ENCODE results near the gene KIAA1217. TPM values are rescaled to one million over a fixed set of nuclear protein-coding genes. Genes with fewer than 3 reads are reported as not detected.

KIAA1217 gene
- total RNA-seq, 1 donor from 2014 or later, result 121 TPM

- no peak overlapping the region for H3K27ac Mint-ChIP-seq
- peaks cover 37% of the 10 kb centered on the region for H3K4me1 Mint-ChIP-seq (ENCODE audit: low read depth)
- TF ChIP-seq, protein P1, sequence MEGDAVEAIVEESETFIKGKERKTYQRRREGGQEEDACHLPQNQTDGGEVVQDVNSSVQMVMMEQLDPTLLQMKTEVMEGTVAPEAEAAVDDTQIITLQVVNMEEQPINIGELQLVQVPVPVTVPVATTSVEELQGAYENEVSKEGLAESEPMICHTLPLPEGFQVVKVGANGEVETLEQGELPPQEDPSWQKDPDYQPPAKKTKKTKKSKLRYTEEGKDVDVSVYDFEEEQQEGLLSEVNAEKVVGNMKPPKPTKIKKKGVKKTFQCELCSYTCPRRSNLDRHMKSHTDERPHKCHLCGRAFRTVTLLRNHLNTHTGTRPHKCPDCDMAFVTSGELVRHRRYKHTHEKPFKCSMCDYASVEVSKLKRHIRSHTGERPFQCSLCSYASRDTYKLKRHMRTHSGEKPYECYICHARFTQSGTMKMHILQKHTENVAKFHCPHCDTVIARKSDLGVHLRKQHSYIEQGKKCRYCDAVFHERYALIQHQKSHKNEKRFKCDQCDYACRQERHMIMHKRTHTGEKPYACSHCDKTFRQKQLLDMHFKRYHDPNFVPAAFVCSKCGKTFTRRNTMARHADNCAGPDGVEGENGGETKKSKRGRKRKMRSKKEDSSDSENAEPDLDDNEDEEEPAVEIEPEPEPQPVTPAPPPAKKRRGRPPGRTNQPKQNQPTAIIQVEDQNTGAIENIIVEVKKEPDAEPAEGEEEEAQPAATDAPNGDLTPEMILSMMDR (IDR thresholded peaks at IDR 0.05; ENCODE audit: unreplicated experiment), result no peak
- H3K4me3 Mint-ChIP-seq (ENCODE audit: low read depth), result no peak overlapping the region
- H3K27me3 Mint-ChIP-seq, result no peaks in the 10 kb centered on the region
- DNase-seq (ENCODE audit: low spot score, unreplicated experiment), result no peak
- H3K36me3 Mint-ChIP-seq (ENCODE audit: insufficient read depth), result peaks cover 2% of the 10 kb centered on the region
- H3K9me3 Mint-ChIP-seq (ENCODE audit: low read depth), result no peaks in the 10 kb centered on the region
Observed at GRCh38 chr10:24234784-24235183, 25.8 kb downstream of the KIAA1217 start.

GRCh38 chr10:24235471-24235870 lies 26.5 kb downstream of the KIAA1217 start:
- no peak for DNase-seq (ENCODE audit: low spot score, unreplicated experiment)
- H3K9me3 Mint-ChIP-seq (ENCODE audit: low read depth), result no peaks in the 10 kb centered on the region
- no peaks in the 10 kb centered on the region for H3K27me3 Mint-ChIP-seq
- TF ChIP-seq, protein P1 (IDR thresholded peaks at IDR 0.05; ENCODE audit: unreplicated experiment), result no peak
- peaks cover 2% of the 10 kb centered on the region for H3K36me3 Mint-ChIP-seq (ENCODE audit: insufficient read depth)
- H3K27ac Mint-ChIP-seq, result no peak overlapping the region
- H3K4me3 Mint-ChIP-seq (ENCODE audit: low read depth), result no peak overlapping the region
- peaks cover 40% of the 10 kb centered on the region for H3K4me1 Mint-ChIP-seq (ENCODE audit: low read depth)

DNA sequence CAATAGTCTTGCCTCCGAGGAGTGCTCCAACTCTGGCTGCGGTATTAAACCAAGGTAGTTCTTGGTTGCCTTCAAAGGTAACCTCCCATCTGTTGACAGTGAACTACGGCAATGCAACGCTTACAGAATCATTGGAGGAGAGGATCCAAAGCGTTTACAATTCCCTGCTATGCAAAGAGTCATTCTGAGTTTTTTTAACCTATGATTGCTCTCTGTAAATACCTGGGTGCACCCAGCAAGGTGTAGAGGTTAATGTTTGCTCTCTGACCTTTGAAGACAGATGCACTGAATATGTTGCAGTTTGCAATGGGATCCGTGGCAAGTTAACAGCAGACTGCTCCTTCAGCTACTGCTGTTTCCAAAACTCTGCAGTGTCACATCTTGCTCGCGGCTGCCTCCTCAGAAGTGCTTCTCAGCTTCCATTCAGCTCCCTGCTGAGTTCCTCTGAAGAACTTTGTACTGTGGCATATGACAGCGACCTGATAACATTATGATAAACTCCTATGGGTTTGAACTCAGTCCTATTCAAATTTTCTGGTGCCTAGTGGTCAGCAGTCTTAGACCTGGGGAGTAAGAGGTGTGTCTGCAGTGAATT lies 29.0 kb downstream of the KIAA1217 start:
- Mint-ChIP-seq H3K27me3 (no peaks in the 10 kb centered on the region), H3K4me1 (ENCODE audit: low read depth) (peaks cover 55% of the 10 kb centered on the region), H3K4me3 (ENCODE audit: low read depth) (peak overlapping the region; percentile 84), H3K36me3 (ENCODE audit: insufficient read depth) (peaks cover 3% of the 10 kb centered on the region), H3K9me3 (ENCODE audit: low read depth) (no peaks in the 10 kb centered on the region), H3K27ac (peak overlapping the region; percentile 98)
- DNase-seq (ENCODE audit: low spot score, unreplicated experiment), result no peak
- TF ChIP-seq, protein P1 (IDR thresholded peaks at IDR 0.05; ENCODE audit: unreplicated experiment), result no peak

DNA sequence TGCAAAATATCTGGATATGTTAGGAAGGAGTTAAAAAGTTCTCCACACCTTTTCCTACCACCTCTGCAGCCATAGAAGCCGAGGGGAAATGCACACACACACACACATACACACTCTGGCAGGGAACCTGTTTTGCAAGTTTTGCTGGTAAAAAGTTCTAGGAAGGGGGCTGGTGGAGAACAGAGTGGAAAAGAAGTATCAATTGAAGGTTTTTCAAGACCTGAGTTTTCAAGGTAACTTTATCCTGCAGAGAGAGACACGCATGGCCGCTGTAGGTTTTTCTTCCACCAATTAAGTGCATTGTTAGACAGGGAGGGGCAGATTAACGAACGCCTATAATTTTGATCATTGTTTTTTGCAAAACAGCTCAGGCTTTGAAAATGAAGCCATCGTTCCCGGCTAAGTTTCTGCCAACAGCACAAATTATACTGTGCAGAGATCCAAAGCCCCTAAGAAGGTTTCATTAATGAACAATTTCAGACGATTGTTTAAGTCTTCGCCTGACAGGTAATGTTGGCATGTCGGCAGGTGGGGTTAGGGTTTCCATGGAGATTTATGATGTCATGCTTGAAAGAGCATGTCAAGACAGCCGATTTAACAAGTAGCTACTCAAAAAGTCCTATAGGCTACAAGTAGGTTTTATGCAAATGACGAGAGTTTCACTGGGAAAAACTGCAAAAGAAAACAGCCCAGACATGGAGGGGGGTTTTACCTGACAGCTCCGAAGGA lies 29.7 kb downstream of the KIAA1217 start:
- Mint-ChIP-seq H3K36me3 (ENCODE audit: insufficient read depth) (peaks cover 3% of the 10 kb centered on the region), H3K27ac (peak overlapping the region; percentile 98), H3K9me3 (ENCODE audit: low read depth) (no peaks in the 10 kb centered on the region), H3K27me3 (no peaks in the 10 kb centered on the region), H3K4me1 (ENCODE audit: low read depth) (peaks cover 59% of the 10 kb centered on the region), H3K4me3 (ENCODE audit: low read depth) (peak overlapping the region; percentile 84)
- TF ChIP-seq, protein P1 (IDR thresholded peaks at IDR 0.05; ENCODE audit: unreplicated experiment), result no peak
- DNase-seq (ENCODE audit: low spot score, unreplicated experiment), result peak; percentile 68

DNA sequence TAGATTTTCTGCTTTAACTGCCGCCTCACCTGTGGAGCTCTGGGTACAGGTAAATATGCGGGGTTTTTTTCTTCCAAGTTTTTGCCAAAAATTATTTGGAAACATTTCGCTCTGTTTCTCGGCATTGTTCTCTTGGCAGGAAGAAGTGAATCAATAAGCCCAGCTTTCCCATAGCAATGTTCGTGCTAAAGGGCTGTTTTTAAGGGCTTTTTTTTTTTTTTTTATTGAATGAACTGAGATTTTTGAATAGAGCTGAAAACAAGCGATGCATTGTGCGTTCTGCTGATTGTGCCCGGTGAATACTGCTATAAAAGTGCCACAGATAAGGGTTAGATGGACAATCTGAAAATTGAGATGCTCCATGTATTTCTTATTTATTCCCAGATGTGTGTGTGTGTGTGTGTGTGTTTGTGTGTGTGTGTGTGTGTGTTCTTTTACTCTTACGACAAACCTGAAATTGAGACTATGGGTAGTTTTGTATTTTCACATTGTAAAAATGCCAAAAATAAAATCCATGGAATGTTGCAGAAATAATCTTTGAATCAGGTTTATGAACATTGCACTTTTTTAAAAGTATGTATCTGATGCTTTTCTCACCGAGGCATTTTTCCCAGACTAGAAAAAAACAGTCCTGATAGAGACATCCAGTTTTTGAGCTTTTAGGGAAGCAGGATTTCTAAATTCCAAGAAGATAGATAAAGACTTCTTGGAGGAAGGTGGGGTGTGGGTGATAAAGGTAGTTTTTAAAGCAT lies 30.5 kb downstream of the KIAA1217 start:
- Mint-ChIP-seq H3K36me3 (ENCODE audit: insufficient read depth) (peaks cover 3% of the 10 kb centered on the region), H3K4me3 (ENCODE audit: low read depth) (peak overlapping the region; percentile 84), H3K27me3 (no peaks in the 10 kb centered on the region), H3K27ac (peak overlapping the region; percentile 98), H3K9me3 (ENCODE audit: low read depth) (no peaks in the 10 kb centered on the region), H3K4me1 (ENCODE audit: low read depth) (peaks cover 59% of the 10 kb centered on the region)
- TF ChIP-seq, protein P1 (IDR thresholded peaks at IDR 0.05; ENCODE audit: unreplicated experiment), result no peak
- DNase-seq (ENCODE audit: low spot score, unreplicated experiment), result no peak

Measured in progenitor cell of endocrine pancreas (in vitro differentiated cells).